HEK293 (cell line): Measurements from ENCODE around the gene KIFAP3.

ENCODE experiments used
- CTCF ChIA-PET: fragments of 350-600 bp; formaldehyde crosslinking; extraction: SDS; loops from one replicate; lab custom pipeline; 2021; ENCODE audit warnings: antibody characterized with exemption; lab: Yijun Ruan, JAX
- POLR2A ChIA-PET: fragments of 300-600 bp; formaldehyde crosslinking; extraction: SDS; loops from one replicate; lab custom pipeline; 2020; ENCODE audit warnings: antibody characterized with exemption, inconsistent platforms; lab: Yijun Ruan, JAX
- H3K27ac ChIP-seq: fragments of 200-500 bp; sonication (Bioruptor generic); 2 replicates; pipeline ENCODE4 v1.5.1; 2014; ENCODE audit warnings: low read depth, low read length, control low read depth, inconsistent platforms; ENCODE audit errors: extremely low read depth
- H3K36me3 ChIP-seq, 2 experiments: fragments of 200-500 bp in 1 of 2; sonication (Bioruptor generic) in 1 of 2; 1 replicate in 1 of 2; 2 replicates in 1 of 2; pipeline ENCODE4 v1.5.1; 2014 to 2017; ENCODE audit warnings: inconsistent platforms in 2 of 2, low read length in 2 of 2; ENCODE audit not compliant: control insufficient read depth in 2 of 2, insufficient read depth in 1 of 2
- H3K4me1 ChIP-seq: fragments of 200-500 bp; sonication (Bioruptor generic); 2 replicates; pipeline ENCODE4 v1.5.1; 2014; ENCODE audit warnings: mild to moderate bottlenecking, low read length, inconsistent platforms; ENCODE audit not compliant: control insufficient read depth, insufficient read depth
- H3K4me3 ChIP-seq: 2 replicates; pipeline ENCODE4 v1.5.1; 2011; ENCODE audit warnings: low read depth, mild to moderate bottlenecking, control low read depth, low read length, moderate library complexity
- H3K9me3 ChIP-seq: fragments of 200-500 bp; sonication (Bioruptor generic); 2 replicates; pipeline ENCODE4 v1.5.1; 2014; ENCODE audit warnings: low read depth, low read length, inconsistent platforms; ENCODE audit not compliant: control insufficient read depth, insufficient read depth
- GFI1B ChIP-seq: fragments of 450-650 bp; formaldehyde crosslinking; IDR thresholded peaks from 2 replicates; pipeline ENCODE4 v1.5.1; 2016; ENCODE audit warnings: missing biosample characterization, missing genetic modification characterization
- GLI4 ChIP-seq: fragments of 450-650 bp; formaldehyde crosslinking; IDR thresholded peaks from 2 replicates; pipeline ENCODE4 v1.5.1; 2016; ENCODE audit warnings: missing biosample characterization, missing genetic modification characterization
- GLIS2 ChIP-seq: fragments of 450-650 bp; formaldehyde crosslinking; IDR thresholded peaks from 2 replicates; pipeline ENCODE4 v1.5.1; 2016; ENCODE audit warnings: missing biosample characterization, missing genetic modification characterization
- KLF9 ChIP-seq: fragments of 450-650 bp; formaldehyde crosslinking; IDR thresholded peaks from 2 replicates; pipeline ENCODE4 v1.5.1; 2016; ENCODE audit warnings: missing biosample characterization, missing genetic modification characterization, low read depth
- OVOL3 ChIP-seq: fragments of 450-650 bp; formaldehyde crosslinking; IDR thresholded peaks from 2 replicates; pipeline ENCODE4 v1.5.1; 2016; ENCODE audit warnings: missing biosample characterization, missing genetic modification characterization
- SCRT1 ChIP-seq: fragments of 450-650 bp; formaldehyde crosslinking; IDR thresholded peaks from 2 replicates; pipeline ENCODE4 v1.5.1; 2016; ENCODE audit warnings: missing biosample characterization, missing genetic modification characterization, borderline replicate concordance
- SP2 ChIP-seq: fragments of 450-650 bp; formaldehyde crosslinking; IDR thresholded peaks from 2 replicates; pipeline ENCODE4 v1.5.1; 2016; ENCODE audit warnings: missing biosample characterization, missing genetic modification characterization
- ZBTB20 ChIP-seq: fragments of 450-650 bp; formaldehyde crosslinking; IDR thresholded peaks from 2 replicates; pipeline ENCODE4 v1.5.1; 2016; ENCODE audit warnings: missing biosample characterization, missing genetic modification characterization
- ZBTB8A ChIP-seq: fragments of 450-650 bp; formaldehyde crosslinking; IDR thresholded peaks from 2 replicates; pipeline ENCODE4 v1.5.1; 2016; ENCODE audit warnings: missing biosample characterization, missing genetic modification characterization
- ZNF121 ChIP-seq: fragments of 450-650 bp; formaldehyde crosslinking; IDR thresholded peaks from 2 replicates; pipeline ENCODE4 v1.5.1; 2016; ENCODE audit warnings: missing biosample characterization, missing genetic modification characterization
- ZNF16 ChIP-seq: fragments of 450-650 bp; formaldehyde crosslinking; IDR thresholded peaks from 2 replicates; pipeline ENCODE4 v1.5.1; 2016; ENCODE audit warnings: low read depth, missing biosample characterization, missing genetic modification characterization
- ZNF266 ChIP-seq: fragments of 450-650 bp; formaldehyde crosslinking; IDR thresholded peaks from 2 replicates; pipeline ENCODE4 v1.5.1; 2016; ENCODE audit warnings: missing biosample characterization, missing genetic modification characterization, low read depth
- ZNF426 ChIP-seq: fragments of 450-650 bp; formaldehyde crosslinking; IDR thresholded peaks from 2 replicates; pipeline ENCODE4 v1.5.1; 2017; ENCODE audit warnings: missing biosample characterization, missing genetic modification characterization, mild to moderate bottlenecking, inconsistent platforms, moderate library complexity
- ZNF433 ChIP-seq: fragments of 450-650 bp; formaldehyde crosslinking; IDR thresholded peaks from 2 replicates; pipeline ENCODE4 v1.5.1; 2016; ENCODE audit warnings: missing biosample characterization, missing genetic modification characterization, low read depth
- ZNF596 ChIP-seq: fragments of 450-650 bp; IDR thresholded peaks from 2 replicates; pipeline ENCODE4 v1.5.0; 2018; ENCODE audit warnings: missing biosample characterization, mild to moderate bottlenecking, missing genetic modification characterization, moderate library complexity
- ZNF707 ChIP-seq: fragments of 450-650 bp; formaldehyde crosslinking; IDR thresholded peaks from 2 replicates; pipeline ENCODE4 v1.5.1; 2016; ENCODE audit warnings: missing biosample characterization, missing genetic modification characterization
- ZNF777 ChIP-seq: fragments of 450-650 bp; formaldehyde crosslinking; IDR thresholded peaks from 2 replicates; pipeline ENCODE4 v1.5.1; 2017; ENCODE audit warnings: missing biosample characterization, missing genetic modification characterization, borderline replicate concordance
- ZSCAN30 ChIP-seq: fragments of 450-650 bp; IDR thresholded peaks from 2 replicates; pipeline ENCODE4 v1.5.1; 2018; ENCODE audit warnings: missing biosample characterization, mild to moderate bottlenecking, missing genetic modification characterization, moderate library complexity
- ZXDB ChIP-seq: fragments of 450-650 bp; formaldehyde crosslinking; IDR thresholded peaks from 2 replicates; pipeline ENCODE4 v1.5.1; 2016; ENCODE audit warnings: missing biosample characterization, missing genetic modification characterization
- TF ChIP-seq, protein P1 (sequence below): fragments of 450-650 bp; formaldehyde crosslinking; IDR thresholded peaks from 2 replicates; pipeline ENCODE4 v1.5.1; 2016; ENCODE audit warnings: missing biosample characterization, missing genetic modification characterization
- TF ChIP-seq, protein P2 (sequence below): fragments of 450-650 bp; formaldehyde crosslinking; IDR thresholded peaks from 2 replicates; pipeline ENCODE4 v1.5.1; 2016; ENCODE audit warnings: missing biosample characterization, missing genetic modification characterization
- TF ChIP-seq, protein P3 (sequence below): fragments of 450-650 bp; formaldehyde crosslinking; optimal IDR thresholded peaks from 2 replicates; pipeline ENCODE3; 2016; ENCODE audit warnings: missing biosample characterization, mild to moderate bottlenecking, missing genetic modification characterization
- TF ChIP-seq, protein P4 (sequence below): fragments of 450-650 bp; formaldehyde crosslinking; IDR thresholded peaks from 2 replicates; pipeline ENCODE4 v1.5.1; 2016; ENCODE audit warnings: missing biosample characterization, missing genetic modification characterization, borderline replicate concordance

The KIFAP3 gene

DNA sequence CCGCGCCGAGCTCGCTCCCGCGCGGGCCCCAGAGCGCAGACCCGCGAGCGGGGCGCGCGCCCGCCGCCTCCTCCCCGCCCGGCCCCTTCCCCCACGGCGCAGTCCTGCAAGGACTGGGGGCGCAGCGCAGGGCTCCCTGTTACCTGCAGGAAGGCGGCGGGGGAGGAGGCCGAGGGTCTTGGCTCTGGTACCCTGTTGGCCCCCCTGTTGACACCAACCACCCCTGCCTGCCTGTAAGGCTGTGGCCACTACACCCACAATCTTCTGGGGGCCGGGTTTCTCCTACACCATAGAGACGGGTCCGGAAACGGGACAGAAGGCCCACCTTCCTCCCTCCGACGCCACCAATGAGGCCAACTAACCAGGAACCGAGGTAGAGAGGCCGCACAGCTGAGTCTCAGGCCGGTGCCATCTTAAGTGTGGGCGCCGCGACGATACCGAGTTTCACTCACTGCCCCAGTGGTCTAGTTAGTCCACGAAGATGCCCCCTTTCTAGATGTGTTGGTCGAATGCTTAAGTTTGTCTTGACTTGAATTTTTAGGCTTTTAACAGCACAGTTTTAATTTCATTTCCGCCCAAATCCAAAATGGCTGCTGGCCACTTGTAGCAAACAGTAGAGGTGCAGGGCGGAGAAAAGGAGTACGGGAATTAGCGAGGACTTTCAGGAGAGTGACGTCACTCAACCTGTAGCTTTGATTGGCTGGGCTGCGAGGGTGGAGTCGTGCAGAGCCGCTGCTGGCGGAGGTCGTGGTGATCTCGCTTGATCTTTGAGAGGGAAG is 180.7 kb downstream of the KIFAP3 start, which contains the start of gene SCYL3 (continued):
- TF ChIP-seq, protein P1, sequence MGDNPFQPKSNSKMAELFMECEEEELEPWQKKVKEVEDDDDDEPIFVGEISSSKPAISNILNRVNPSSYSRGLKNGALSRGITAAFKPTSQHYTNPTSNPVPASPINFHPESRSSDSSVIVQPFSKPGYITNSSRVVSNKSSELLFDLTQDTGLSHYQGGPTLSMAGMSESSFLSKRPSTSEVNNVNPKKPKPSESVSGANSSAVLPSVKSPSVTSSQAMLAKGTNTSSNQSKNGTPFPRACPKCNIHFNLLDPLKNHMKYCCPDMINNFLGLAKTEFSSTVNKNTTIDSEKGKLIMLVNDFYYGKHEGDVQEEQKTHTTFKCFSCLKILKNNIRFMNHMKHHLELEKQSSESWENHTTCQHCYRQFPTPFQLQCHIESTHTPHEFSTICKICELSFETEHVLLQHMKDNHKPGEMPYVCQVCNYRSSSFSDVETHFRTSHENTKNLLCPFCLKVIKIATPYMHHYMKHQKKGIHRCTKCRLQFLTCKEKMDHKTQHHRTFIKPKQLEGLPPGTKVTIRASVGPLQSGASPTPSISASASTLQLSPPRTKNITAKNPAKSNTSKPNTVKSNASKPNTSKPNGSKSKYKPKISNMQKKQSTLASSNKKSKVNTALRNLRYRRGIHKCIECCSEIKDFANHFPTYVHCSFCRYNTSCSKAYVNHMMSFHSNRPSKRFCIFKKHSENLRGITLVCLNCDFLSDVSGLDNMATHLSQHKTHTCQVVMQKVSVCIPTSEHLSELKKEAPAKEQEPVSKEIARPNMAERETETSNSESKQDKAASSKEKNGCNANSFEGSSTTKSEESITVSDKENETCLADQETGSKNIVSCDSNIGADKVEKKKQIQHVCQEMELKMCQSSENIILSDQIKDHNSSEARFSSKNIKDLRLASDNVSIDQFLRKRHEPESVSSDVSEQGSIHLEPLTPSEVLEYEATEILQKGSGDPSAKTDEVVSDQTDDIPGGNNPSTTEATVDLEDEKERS (tag by site-specific recombination), result no peak
- TF ChIP-seq GLIS2 (tag by site-specific recombination) (peak; percentile 88), SCRT1 (tag by site-specific recombination) (peak; percentile 100), ZNF266 (tag by site-specific recombination) (no peak), KLF9 (tag by site-specific recombination) (peak; percentile 30; the same call in 1 of the 2 replicates), OVOL3 (tag by site-specific recombination) (peak; percentile 96), ZNF16 (tag by site-specific recombination) (no peak), ZXDB (tag by site-specific recombination) (peak; percentile 99)
- TF ChIP-seq, protein P2, sequence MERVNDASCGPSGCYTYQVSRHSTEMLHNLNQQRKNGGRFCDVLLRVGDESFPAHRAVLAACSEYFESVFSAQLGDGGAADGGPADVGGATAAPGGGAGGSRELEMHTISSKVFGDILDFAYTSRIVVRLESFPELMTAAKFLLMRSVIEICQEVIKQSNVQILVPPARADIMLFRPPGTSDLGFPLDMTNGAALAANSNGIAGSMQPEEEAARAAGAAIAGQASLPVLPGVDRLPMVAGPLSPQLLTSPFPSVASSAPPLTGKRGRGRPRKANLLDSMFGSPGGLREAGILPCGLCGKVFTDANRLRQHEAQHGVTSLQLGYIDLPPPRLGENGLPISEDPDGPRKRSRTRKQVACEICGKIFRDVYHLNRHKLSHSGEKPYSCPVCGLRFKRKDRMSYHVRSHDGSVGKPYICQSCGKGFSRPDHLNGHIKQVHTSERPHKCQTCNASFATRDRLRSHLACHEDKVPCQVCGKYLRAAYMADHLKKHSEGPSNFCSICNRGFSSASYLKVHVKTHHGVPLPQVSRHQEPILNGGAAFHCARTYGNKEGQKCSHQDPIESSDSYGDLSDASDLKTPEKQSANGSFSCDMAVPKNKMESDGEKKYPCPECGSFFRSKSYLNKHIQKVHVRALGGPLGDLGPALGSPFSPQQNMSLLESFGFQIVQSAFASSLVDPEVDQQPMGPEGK (tag by site-specific recombination), result peak; percentile 95

DNA sequence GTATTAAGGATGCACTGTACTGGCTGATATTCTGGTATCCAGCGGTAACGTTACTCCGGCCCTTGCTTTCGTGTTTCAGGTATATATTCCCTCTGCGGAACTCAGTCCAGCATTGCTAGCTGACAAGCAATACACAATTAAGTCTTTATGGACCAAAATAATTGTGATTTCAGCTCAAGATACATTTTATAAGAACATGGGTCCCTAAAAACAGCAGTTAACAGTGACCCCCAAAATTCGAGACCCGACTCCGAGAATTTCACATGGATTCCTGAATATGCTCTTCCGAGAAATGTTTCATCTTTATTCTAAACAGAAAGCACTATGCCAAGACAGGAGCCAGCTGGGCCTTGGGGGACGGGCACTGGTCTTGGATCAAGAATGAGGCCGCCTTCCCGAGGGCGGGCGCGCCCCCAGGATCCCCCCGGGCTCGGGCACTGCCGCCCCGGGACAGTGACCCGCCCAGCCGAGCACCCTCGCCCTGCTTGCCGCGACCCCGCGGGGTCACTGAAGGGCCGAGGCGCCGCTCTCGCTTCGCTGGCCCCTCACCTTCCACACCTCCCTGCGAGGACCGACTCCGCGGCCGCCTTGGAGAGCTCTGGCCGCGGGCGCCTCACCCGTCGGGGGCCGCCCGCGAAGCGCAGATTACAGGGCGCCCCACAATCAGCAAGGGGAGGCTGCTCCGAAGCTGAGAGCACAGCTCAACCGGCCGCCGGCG is 181.4 kb downstream of the KIFAP3 start:
- peaks cover 17% of the 10 kb centered on the region for H3K4me1 ChIP-seq

More for the DNA sequence above, 181.4 kb downstream of the KIFAP3 start:
- POLR2A ChIA-PET, result interaction anchor here (1.4 to 2.3 kb wide), 5 partner anchors 10 to 100 kb away, joined by 4 to 16 read pairs (median 7); partner anchors contain the start of gene METTL18
- CTCF ChIA-PET, result interaction anchor here (0.6 to 1.3 kb wide), 5 partner anchors 9 to 1314 kb away, joined by 3 to 4 read pairs (median 4); no protein-coding TSS in a partner anchor
- peak overlapping the region; percentile 91 for H3K4me3 ChIP-seq
- H3K27ac ChIP-seq, result peak overlapping the region; percentile 92
- H3K36me3 ChIP-seq, result peaks cover 0 to 7% of the 10 kb centered on the region in 2 experiments; a peak in 1 of 3 replicates
- TF ChIP-seq ZBTB20 (tag by site-specific recombination), result peak; percentile 70
- TF ChIP-seq ZNF596, result no peak
- TF ChIP-seq, protein P3, sequence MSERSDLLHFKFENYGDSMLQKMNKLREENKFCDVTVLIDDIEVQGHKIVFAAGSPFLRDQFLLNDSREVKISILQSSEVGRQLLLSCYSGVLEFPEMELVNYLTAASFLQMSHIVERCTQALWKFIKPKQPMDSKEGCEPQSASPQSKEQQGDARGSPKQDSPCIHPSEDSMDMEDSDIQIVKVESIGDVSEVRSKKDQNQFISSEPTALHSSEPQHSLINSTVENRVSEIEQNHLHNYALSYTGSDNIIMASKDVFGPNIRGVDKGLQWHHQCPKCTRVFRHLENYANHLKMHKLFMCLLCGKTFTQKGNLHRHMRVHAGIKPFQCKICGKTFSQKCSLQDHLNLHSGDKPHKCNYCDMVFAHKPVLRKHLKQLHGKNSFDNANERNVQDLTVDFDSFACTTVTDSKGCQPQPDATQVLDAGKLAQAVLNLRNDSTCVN (tag by site-specific recombination), result peak; percentile 96
- TF ChIP-seq SP2 (tag by site-specific recombination), result peak; percentile 38
- TF ChIP-seq ZNF426 (tag by site-specific recombination), result no peak
- no peak for TF ChIP-seq ZNF777 (tag by site-specific recombination)
- TF ChIP-seq ZBTB8A (tag by site-specific recombination), result peak; percentile 69
- peak; percentile 25; the same call in 1 of the 2 replicates for TF ChIP-seq ZNF121 (tag by site-specific recombination)
- TF ChIP-seq GFI1B (tag by site-specific recombination), result no peak
- TF ChIP-seq ZNF433 (tag by site-specific recombination), result no peak
- 0 out of 2 replicates have a peak, but pooled peaks have one; percentile 24 for TF ChIP-seq ZSCAN30 (tag by site-specific recombination)
- TF ChIP-seq ZNF707, result no peak
- TF ChIP-seq, protein P4, sequence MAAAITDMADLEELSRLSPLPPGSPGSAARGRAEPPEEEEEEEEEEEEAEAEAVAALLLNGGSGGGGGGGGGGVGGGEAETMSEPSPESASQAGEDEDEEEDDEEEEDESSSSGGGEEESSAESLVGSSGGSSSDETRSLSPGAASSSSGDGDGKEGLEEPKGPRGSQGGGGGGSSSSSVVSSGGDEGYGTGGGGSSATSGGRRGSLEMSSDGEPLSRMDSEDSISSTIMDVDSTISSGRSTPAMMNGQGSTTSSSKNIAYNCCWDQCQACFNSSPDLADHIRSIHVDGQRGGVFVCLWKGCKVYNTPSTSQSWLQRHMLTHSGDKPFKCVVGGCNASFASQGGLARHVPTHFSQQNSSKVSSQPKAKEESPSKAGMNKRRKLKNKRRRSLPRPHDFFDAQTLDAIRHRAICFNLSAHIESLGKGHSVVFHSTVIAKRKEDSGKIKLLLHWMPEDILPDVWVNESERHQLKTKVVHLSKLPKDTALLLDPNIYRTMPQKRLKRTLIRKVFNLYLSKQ (tag by site-specific recombination), result no peak
- no peak for TF ChIP-seq GLI4 (tag by site-specific recombination)
- no peaks in the 10 kb centered on the region for H3K9me3 ChIP-seq
